ENCODE results near the gene IRGC.

Gene IRGC

GRCh38 chr19:43691755-43692154, 24.1 kb upstream of the IRGC start:
- no peak for DNase-seq (ENCODE audit: low read depth)

- DNase-seq (ENCODE audit: low read depth): no peak
These were observed 23.5 kb upstream of the IRGC start for GRCh38 chr19:43692385-43692784.

GRCh38 chr19:43692877-43693276, 23.0 kb upstream of the IRGC start:
- DNase-seq (ENCODE audit: low read depth): no peak

- no peak for DNase-seq (ENCODE audit: low read depth)
These were observed 21.3 kb upstream of the IRGC start for GRCh38 chr19:43694553-43694952.

- DNase-seq (ENCODE audit: low read depth): no peak
These were observed 19.7 kb upstream of the IRGC start for GRCh38 chr19:43695985-43696704.

GRCh38 chr19:43697295-43697694, 18.6 kb upstream of the IRGC start:
- no peak for DNase-seq (ENCODE audit: low read depth)

GRCh38 chr19:43699506-43700394, 16.1 kb upstream of the IRGC start:
- DNase-seq (ENCODE audit: low read depth): no peak

- DNase-seq (ENCODE audit: low read depth): no peak
These were observed 15.4 kb upstream of the IRGC start for GRCh38 chr19:43700395-43701000.

GRCh38 chr19:43704002-43704705, 11.7 kb upstream of the IRGC start:
- DNase-seq (ENCODE audit: low read depth): no peak

- no peak for DNase-seq (ENCODE audit: low read depth)
These were observed 10.1 kb upstream of the IRGC start for GRCh38 chr19:43705729-43706128.

- no peak for DNase-seq (ENCODE audit: low read depth)
These were observed 8.6 kb upstream of the IRGC start for GRCh38 chr19:43707158-43707712.

GRCh38 chr19:43708716-43709115, 7.2 kb upstream of the IRGC start:
- DNase-seq (ENCODE audit: low read depth): no peak

GRCh38 chr19:43711751-43712355, 4.0 kb upstream of the IRGC start:
- DNase-seq (ENCODE audit: low read depth): no peak

- DNase-seq (ENCODE audit: low read depth): no peak
These were observed 2.7 kb upstream of the IRGC start for GRCh38 chr19:43713208-43713607.

GRCh38 chr19:43718627-43719377, 2.9 kb downstream of the IRGC start:
- no peak for DNase-seq (ENCODE audit: low read depth)

- no peak for DNase-seq (ENCODE audit: low read depth)
These were observed 3.5 kb downstream of the IRGC start for GRCh38 chr19:43719378-43719868.

GRCh38 chr19:43719918-43720317, 4.0 kb downstream of the IRGC start:
- no peak for DNase-seq (ENCODE audit: low read depth)

GRCh38 chr19:43720936-43721335, 5.1 kb downstream of the IRGC start:
- DNase-seq (ENCODE audit: low read depth): no peak

GRCh38 chr19:43721469-43722048, 5.7 kb downstream of the IRGC start:
- DNase-seq (ENCODE audit: low read depth): no peak

- DNase-seq (ENCODE audit: low read depth): no peak
These were observed 7.7 kb downstream of the IRGC start for GRCh38 chr19:43723588-43723987.

Data from HS-27A (cell line).